HEK293 (cell line): ENCODE measurements around the gene CAV1.
A peak's percentile ranks its signal among the peaks of the same experiment; 100 is the strongest.

Experiments used
- CTCF ChIA-PET: fragments of 350-600 bp; formaldehyde crosslinking; extraction: SDS; loops from one replicate; lab custom pipeline; 2021; ENCODE audit warnings: antibody characterized with exemption; lab: Yijun Ruan, JAX
- POLR2A ChIA-PET: fragments of 300-600 bp; formaldehyde crosslinking; extraction: SDS; loops from one replicate; lab custom pipeline; 2020; ENCODE audit warnings: antibody characterized with exemption, inconsistent platforms; lab: Yijun Ruan, JAX
- H3K27ac ChIP-seq: fragments of 200-500 bp; sonication (Bioruptor generic); 2 replicates; pipeline ENCODE4 v1.5.1; 2014; ENCODE audit warnings: low read depth, low read length, control low read depth, inconsistent platforms; ENCODE audit errors: extremely low read depth
- H3K36me3 ChIP-seq, 2 experiments: fragments of 200-500 bp in 1 of 2; sonication (Bioruptor generic) in 1 of 2; 1 replicate in 1 of 2; 2 replicates in 1 of 2; pipeline ENCODE4 v1.5.1; 2014 to 2017; ENCODE audit warnings: inconsistent platforms in 2 of 2, low read length in 2 of 2; ENCODE audit not compliant: control insufficient read depth in 2 of 2, insufficient read depth in 1 of 2
- H3K4me1 ChIP-seq: fragments of 200-500 bp; sonication (Bioruptor generic); 2 replicates; pipeline ENCODE4 v1.5.1; 2014; ENCODE audit warnings: mild to moderate bottlenecking, low read length, inconsistent platforms; ENCODE audit not compliant: control insufficient read depth, insufficient read depth
- H3K4me3 ChIP-seq: 2 replicates; pipeline ENCODE4 v1.5.1; 2011; ENCODE audit warnings: low read depth, mild to moderate bottlenecking, control low read depth, low read length, moderate library complexity
- H3K9me3 ChIP-seq: fragments of 200-500 bp; sonication (Bioruptor generic); 2 replicates; pipeline ENCODE4 v1.5.1; 2014; ENCODE audit warnings: low read depth, low read length, inconsistent platforms; ENCODE audit not compliant: control insufficient read depth, insufficient read depth
- SALL2 ChIP-seq: fragments of 450-650 bp; formaldehyde crosslinking; IDR thresholded peaks from 2 replicates; pipeline ENCODE4 v1.5.0; 2017; ENCODE audit warnings: missing biosample characterization, mild to moderate bottlenecking, missing genetic modification characterization, borderline replicate concordance
- SP3 ChIP-seq: fragments of 450-650 bp; formaldehyde crosslinking; IDR thresholded peaks from 2 replicates; pipeline ENCODE4 v1.5.1; 2016; ENCODE audit warnings: missing biosample characterization, missing genetic modification characterization
- ZBTB1 ChIP-seq: fragments of 450-650 bp; formaldehyde crosslinking; IDR thresholded peaks from 2 replicates; pipeline ENCODE4 v1.5.1; 2016; ENCODE audit warnings: missing biosample characterization, missing genetic modification characterization
- ZBTB21 ChIP-seq: fragments of 450-650 bp; formaldehyde crosslinking; IDR thresholded peaks from 2 replicates; pipeline ENCODE4 v1.5.1; 2017; ENCODE audit warnings: missing biosample characterization, missing genetic modification characterization
- ZBTB8A ChIP-seq: fragments of 450-650 bp; formaldehyde crosslinking; IDR thresholded peaks from 2 replicates; pipeline ENCODE4 v1.5.1; 2016; ENCODE audit warnings: missing biosample characterization, missing genetic modification characterization
- ZEB2 ChIP-seq: fragments of 450-650 bp; formaldehyde crosslinking; IDR thresholded peaks from 2 replicates; pipeline ENCODE4 v1.5.1; 2016; ENCODE audit warnings: missing biosample characterization, missing genetic modification characterization
- ZFP3 ChIP-seq: fragments of 450-650 bp; formaldehyde crosslinking; IDR thresholded peaks from 2 replicates; pipeline ENCODE4 v1.5.1; 2016; ENCODE audit warnings: low read depth, missing biosample characterization, missing genetic modification characterization
- ZFP69B ChIP-seq: fragments of 450-650 bp; formaldehyde crosslinking; IDR thresholded peaks from 2 replicates; pipeline ENCODE4 v1.5.1; 2016; ENCODE audit warnings: missing biosample characterization, missing genetic modification characterization
- ZIC2 ChIP-seq: fragments of 450-650 bp; formaldehyde crosslinking; IDR thresholded peaks from 2 replicates; pipeline ENCODE4 v1.5.1; 2016; ENCODE audit warnings: missing biosample characterization, missing genetic modification characterization
- ZNF10 ChIP-seq: fragments of 450-650 bp; formaldehyde crosslinking; IDR thresholded peaks from 2 replicates; pipeline ENCODE4 v1.5.1; 2017; ENCODE audit warnings: missing biosample characterization, missing genetic modification characterization
- ZNF2 ChIP-seq: fragments of 450-650 bp; formaldehyde crosslinking; IDR thresholded peaks from 2 replicates; pipeline ENCODE4 v1.5.1; 2016; ENCODE audit warnings: missing biosample characterization, missing genetic modification characterization
- ZNF274 ChIP-seq, 2 experiments: fragments of 200-500 bp in 1 of 2; fragments of 450-650 bp in 1 of 2; sonication (Bioruptor generic) in 1 of 2; formaldehyde crosslinking in 1 of 2; IDR thresholded peaks; 2 replicates each; pipeline versions ENCODE4 v1.5.1 to v1.6.1; 2014 to 2016; ENCODE audit warnings: borderline replicate concordance in 1 of 2, inconsistent platforms in 1 of 2, low read length in 1 of 2, missing biosample characterization in 1 of 2, missing genetic modification characterization in 1 of 2
- ZNF324 ChIP-seq: fragments of 450-650 bp; formaldehyde crosslinking; IDR thresholded peaks from 2 replicates; pipeline ENCODE4 v1.5.1; 2016; ENCODE audit warnings: missing biosample characterization, missing genetic modification characterization
- ZNF335 ChIP-seq: fragments of 450-650 bp; formaldehyde crosslinking; conservative IDR thresholded peaks from 2 replicates; pipeline ENCODE4 v1.5.1; 2016; ENCODE audit warnings: missing biosample characterization, missing genetic modification characterization
- ZNF544 ChIP-seq: fragments of 450-650 bp; formaldehyde crosslinking; IDR thresholded peaks from 2 replicates; pipeline ENCODE4 v1.5.0; 2017; ENCODE audit warnings: missing biosample characterization, missing genetic modification characterization
- ZNF549 ChIP-seq: fragments of 450-650 bp; IDR thresholded peaks from 2 replicates; pipeline ENCODE4 v1.5.1; 2018; ENCODE audit warnings: missing biosample characterization, missing genetic modification characterization, mild to moderate bottlenecking, inconsistent platforms, moderate library complexity
- ZNF629 ChIP-seq: fragments of 450-650 bp; formaldehyde crosslinking; IDR thresholded peaks from 2 replicates; pipeline ENCODE4 v1.5.1; 2017; ENCODE audit warnings: missing biosample characterization, missing genetic modification characterization
- ZNF837 ChIP-seq: fragments of 450-650 bp; formaldehyde crosslinking; IDR thresholded peaks from 2 replicates; pipeline ENCODE4 v1.5.1; 2016; ENCODE audit warnings: missing biosample characterization, missing genetic modification characterization
- TF ChIP-seq, protein P1 (sequence below): fragments of 450-650 bp; formaldehyde crosslinking; IDR thresholded peaks from 2 replicates; pipeline ENCODE4; 2016; ENCODE audit warnings: missing biosample characterization, missing genetic modification characterization
- TF ChIP-seq, protein P2 (sequence below): IDR thresholded peaks from 2 replicates; pipeline ENCODE4 v1.6.1; 2011; ENCODE audit warnings: mild to moderate bottlenecking, low read depth, low read length, borderline replicate concordance
- TF ChIP-seq, protein P3 (sequence below): fragments of 450-650 bp; formaldehyde crosslinking; IDR thresholded peaks from 2 replicates; pipeline ENCODE4 v1.5.1; 2016; ENCODE audit warnings: missing biosample characterization, missing genetic modification characterization
- TF ChIP-seq, protein P4 (sequence below): fragments of 450-650 bp; formaldehyde crosslinking; IDR thresholded peaks from 2 replicates; pipeline ENCODE4 v1.5.1; 2016; ENCODE audit warnings: missing biosample characterization, missing genetic modification characterization
- TF ChIP-seq, protein P5 (sequence below): fragments of 450-650 bp; formaldehyde crosslinking; IDR thresholded peaks from 2 replicates; pipeline ENCODE4 v1.5.1; 2016; ENCODE audit warnings: missing biosample characterization, missing genetic modification characterization, low read depth
- TF ChIP-seq, protein P6 (sequence below): fragments of 450-650 bp; formaldehyde crosslinking; IDR thresholded peaks from 2 replicates; pipeline ENCODE4 v1.5.1; 2016; ENCODE audit warnings: missing biosample characterization, missing genetic modification characterization
- TF ChIP-seq, protein P7 (sequence below): fragments of 450-650 bp; formaldehyde crosslinking; IDR thresholded peaks from 2 replicates; pipeline ENCODE4 v1.5.1; 2017; ENCODE audit warnings: missing biosample characterization, missing genetic modification characterization

CAV1 gene

DNA sequence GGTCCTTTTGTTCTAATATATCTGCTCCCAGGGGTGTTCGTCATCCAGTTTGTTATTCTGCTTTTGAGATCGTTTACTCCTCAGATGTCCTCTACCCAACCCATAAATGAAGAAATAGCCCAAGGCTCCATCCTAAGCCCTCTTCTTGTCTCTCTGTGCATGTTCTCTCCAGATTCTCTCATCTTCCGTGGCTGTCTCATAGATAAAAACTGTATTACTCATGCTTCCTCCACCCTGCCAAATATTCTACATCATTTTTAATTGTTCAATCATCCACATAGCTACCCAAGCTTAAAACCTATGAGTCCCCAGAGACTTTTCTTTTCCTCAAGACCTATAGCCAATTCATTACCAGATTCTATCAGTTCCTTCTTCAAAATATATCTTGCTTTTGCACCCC, 44.9 kb downstream of the CAV1 start:
- Histone ChIP-seq H3K4me3 (no peak overlapping the region), H3K9me3 (no peaks in the 10 kb centered on the region), H3K27ac (no peak overlapping the region), H3K36me3 (no peaks in the 10 kb centered on the region), H3K4me1 (no peaks in the 10 kb centered on the region)
- ChIA-PET CTCF (no interaction called here), POLR2A (no interaction called here)
- TF ChIP-seq ZIC2 (tag by site-specific recombination) (no peak), ZBTB21 (tag by site-specific recombination) (no peak), ZEB2 (tag by site-specific recombination) (0 out of 2 replicates have a peak, but pooled peaks have one; percentile 37), ZNF335 (no peak), ZNF10 (tag by site-specific recombination) (no peak), ZFP69B (no peak), ZBTB8A (no peak), ZNF274 (IDR thresholded peaks at IDR 0.05; ENCODE audit: low read length) (no peak), ZNF274 (tag by site-specific recombination; IDR thresholded peaks at IDR 0.05; ENCODE audit: borderline replicate concordance) (no peak), ZNF324 (tag by site-specific recombination) (no peak), ZBTB1 (tag by site-specific recombination) (no peak), SP3 (tag by site-specific recombination) (peak; percentile 40; the same call in 1 of the 2 replicates), ZNF629 (tag by site-specific recombination) (peak; percentile 67)
- TF ChIP-seq, protein P1, sequence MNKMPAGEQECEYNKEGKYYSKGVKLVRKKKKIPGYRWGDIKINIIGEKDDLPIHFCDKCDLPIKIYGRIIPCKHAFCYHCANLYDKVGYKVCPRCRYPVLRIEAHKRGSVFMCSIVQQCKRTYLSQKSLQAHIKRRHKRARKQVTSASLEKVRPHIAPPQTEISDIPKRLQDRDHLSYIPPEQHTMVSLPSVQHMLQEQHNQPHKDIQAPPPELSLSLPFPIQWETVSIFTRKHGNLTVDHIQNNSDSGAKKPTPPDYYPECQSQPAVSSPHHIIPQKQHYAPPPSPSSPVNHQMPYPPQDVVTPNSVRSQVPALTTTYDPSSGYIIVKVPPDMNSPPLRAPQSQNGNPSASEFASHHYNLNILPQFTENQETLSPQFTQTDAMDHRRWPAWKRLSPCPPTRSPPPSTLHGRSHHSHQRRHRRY = no peak
- TF ChIP-seq, protein P2, sequence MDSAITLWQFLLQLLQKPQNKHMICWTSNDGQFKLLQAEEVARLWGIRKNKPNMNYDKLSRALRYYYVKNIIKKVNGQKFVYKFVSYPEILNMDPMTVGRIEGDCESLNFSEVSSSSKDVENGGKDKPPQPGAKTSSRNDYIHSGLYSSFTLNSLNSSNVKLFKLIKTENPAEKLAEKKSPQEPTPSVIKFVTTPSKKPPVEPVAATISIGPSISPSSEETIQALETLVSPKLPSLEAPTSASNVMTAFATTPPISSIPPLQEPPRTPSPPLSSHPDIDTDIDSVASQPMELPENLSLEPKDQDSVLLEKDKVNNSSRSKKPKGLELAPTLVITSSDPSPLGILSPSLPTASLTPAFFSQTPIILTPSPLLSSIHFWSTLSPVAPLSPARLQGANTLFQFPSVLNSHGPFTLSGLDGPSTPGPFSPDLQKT = no peak
- TF ChIP-seq, protein P3, sequence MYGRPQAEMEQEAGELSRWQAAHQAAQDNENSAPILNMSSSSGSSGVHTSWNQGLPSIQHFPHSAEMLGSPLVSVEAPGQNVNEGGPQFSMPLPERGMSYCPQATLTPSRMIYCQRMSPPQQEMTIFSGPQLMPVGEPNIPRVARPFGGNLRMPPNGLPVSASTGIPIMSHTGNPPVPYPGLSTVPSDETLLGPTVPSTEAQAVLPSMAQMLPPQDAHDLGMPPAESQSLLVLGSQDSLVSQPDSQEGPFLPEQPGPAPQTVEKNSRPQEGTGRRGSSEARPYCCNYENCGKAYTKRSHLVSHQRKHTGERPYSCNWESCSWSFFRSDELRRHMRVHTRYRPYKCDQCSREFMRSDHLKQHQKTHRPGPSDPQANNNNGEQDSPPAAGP (tag by site-specific recombination) = no peak

DNA sequence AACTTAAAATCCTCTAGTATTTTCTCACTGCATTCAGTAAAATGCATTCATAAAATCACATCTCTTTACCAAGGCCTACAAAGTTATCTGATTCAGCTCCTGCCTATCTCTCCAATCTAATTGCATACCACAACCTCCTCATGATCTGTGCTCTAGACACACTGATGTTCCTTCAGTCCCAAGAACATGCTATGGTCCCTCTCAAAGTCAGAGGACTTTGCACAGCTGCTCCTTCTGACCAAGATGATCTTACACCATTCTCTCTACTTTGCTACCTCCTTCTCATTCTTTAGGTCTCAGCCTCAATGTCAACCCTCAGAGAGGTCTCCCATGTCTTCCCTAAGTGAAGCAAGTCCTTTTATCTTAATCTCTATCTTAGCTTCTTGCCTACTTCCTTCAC, 45.5 kb downstream of the CAV1 start:
- H3K4me3 ChIP-seq = no peak overlapping the region
- H3K9me3 ChIP-seq = no peaks in the 10 kb centered on the region
- no peak overlapping the region for H3K27ac ChIP-seq
- CTCF ChIA-PET = interaction anchor here (0.8 kb wide), 1 partner anchor 12 kb away, joined by 3 read pairs; no protein-coding TSS in a partner anchor
- no peaks in the 10 kb centered on the region for H3K4me1 ChIP-seq
- POLR2A ChIA-PET = no interaction called here
- H3K36me3 ChIP-seq = no peaks in the 10 kb centered on the region
- TF ChIP-seq ZNF2 (no peak), ZNF544 (tag by site-specific recombination) (no peak), ZFP3 (tag by site-specific recombination) (no peak), ZNF629 (tag by site-specific recombination) (no peak), ZNF837 (tag by site-specific recombination) (no peak), SALL2 (tag by site-specific recombination) (no peak), ZNF549 (no peak)
- TF ChIP-seq, protein P4, sequence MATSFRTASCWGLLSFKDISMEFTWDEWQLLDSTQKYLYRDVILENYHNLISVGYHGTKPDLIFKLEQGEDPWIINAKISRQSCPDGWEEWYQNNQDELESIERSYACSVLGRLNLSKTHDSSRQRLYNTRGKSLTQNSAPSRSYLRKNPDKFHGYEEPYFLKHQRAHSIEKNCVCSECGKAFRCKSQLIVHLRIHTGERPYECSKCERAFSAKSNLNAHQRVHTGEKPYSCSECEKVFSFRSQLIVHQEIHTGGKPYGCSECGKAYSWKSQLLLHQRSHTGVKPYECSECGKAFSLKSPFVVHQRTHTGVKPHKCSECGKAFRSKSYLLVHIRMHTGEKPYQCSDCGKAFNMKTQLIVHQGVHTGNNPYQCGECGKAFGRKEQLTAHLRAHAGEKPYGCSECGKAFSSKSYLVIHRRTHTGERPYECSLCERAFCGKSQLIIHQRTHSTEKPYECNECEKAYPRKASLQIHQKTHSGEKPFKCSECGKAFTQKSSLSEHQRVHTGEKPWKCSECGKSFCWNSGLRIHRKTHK (tag by site-specific recombination) = no peak
- TF ChIP-seq, protein P5, sequence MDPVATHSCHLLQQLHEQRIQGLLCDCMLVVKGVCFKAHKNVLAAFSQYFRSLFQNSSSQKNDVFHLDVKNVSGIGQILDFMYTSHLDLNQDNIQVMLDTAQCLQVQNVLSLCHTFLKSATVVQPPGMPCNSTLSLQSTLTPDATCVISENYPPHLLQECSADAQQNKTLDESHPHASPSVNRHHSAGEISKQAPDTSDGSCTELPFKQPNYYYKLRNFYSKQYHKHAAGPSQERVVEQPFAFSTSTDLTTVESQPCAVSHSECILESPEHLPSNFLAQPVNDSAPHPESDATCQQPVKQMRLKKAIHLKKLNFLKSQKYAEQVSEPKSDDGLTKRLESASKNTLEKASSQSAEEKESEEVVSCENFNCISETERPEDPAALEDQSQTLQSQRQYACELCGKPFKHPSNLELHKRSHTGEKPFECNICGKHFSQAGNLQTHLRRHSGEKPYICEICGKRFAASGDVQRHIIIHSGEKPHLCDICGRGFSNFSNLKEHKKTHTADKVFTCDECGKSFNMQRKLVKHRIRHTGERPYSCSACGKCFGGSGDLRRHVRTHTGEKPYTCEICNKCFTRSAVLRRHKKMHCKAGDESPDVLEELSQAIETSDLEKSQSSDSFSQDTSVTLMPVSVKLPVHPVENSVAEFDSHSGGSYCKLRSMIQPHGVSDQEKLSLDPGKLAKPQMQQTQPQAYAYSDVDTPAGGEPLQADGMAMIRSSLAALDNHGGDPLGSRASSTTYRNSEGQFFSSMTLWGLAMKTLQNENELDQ (tag by site-specific recombination) = no peak
- TF ChIP-seq, protein P6, sequence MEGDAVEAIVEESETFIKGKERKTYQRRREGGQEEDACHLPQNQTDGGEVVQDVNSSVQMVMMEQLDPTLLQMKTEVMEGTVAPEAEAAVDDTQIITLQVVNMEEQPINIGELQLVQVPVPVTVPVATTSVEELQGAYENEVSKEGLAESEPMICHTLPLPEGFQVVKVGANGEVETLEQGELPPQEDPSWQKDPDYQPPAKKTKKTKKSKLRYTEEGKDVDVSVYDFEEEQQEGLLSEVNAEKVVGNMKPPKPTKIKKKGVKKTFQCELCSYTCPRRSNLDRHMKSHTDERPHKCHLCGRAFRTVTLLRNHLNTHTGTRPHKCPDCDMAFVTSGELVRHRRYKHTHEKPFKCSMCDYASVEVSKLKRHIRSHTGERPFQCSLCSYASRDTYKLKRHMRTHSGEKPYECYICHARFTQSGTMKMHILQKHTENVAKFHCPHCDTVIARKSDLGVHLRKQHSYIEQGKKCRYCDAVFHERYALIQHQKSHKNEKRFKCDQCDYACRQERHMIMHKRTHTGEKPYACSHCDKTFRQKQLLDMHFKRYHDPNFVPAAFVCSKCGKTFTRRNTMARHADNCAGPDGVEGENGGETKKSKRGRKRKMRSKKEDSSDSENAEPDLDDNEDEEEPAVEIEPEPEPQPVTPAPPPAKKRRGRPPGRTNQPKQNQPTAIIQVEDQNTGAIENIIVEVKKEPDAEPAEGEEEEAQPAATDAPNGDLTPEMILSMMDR = no peak
- TF ChIP-seq, protein P7, sequence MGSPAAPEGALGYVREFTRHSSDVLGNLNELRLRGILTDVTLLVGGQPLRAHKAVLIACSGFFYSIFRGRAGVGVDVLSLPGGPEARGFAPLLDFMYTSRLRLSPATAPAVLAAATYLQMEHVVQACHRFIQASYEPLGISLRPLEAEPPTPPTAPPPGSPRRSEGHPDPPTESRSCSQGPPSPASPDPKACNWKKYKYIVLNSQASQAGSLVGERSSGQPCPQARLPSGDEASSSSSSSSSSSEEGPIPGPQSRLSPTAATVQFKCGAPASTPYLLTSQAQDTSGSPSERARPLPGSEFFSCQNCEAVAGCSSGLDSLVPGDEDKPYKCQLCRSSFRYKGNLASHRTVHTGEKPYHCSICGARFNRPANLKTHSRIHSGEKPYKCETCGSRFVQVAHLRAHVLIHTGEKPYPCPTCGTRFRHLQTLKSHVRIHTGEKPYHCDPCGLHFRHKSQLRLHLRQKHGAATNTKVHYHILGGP (tag by site-specific recombination) = no peak
